NT2/D1 (cell line): ENCODE results near the gene IGLL5.

Experiments used
- SUZ12 ChIP-seq: IDR thresholded peaks from 2 replicates; pipeline ENCODE4 v1.6.1; 2011; ENCODE audit not compliant: insufficient read length, insufficient read depth; ENCODE audit errors: extremely low read depth
- YY1 ChIP-seq: IDR thresholded peaks from 2 replicates; pipeline ENCODE4 v1.6.1; 2011; ENCODE audit not compliant: insufficient read length, insufficient read depth
- ZNF274 ChIP-seq: IDR thresholded peaks from 2 replicates; pipeline ENCODE4 v1.6.1; 2011; ENCODE audit warnings: mild to moderate bottlenecking, low read depth, low read length

DNA sequence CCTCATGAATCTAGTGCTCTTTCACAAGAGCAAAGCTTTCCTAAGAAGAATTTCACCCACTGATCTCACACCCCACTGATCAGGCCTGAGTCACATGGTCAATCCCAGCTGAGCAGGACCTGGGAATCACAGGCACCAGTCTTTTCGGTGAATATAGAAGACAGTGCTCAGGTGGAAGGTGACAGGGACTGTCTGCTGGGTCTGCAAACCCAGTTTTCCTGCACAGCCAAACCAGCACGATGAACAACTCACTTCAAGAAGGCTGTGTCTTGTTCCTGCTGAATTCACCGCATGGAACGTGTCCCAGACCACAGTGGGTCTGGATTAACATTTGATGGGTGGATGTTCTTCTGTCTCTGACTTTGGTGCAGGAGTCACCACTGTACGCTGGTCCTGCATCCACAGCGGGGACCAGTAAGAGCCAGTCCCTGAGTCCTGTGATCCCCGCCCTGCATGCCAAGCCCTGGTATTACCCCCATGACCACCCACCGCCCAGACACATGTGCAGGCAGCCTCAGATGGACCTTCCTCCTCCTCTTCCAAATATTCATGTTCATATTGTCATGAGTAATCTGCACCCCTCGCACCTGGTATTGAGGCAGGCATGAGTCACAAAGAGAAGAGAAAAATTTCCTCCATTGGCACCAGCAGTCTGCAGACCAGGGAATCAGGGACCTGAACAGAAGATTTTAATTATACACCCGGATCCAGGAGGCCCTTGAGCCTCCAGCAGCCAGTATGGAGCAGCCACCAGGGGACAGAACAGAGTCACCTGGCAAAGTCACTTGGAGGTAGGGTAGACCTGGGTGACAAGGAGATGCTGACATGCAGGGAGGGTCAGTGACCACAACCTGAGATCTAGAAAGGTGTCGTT, 8.6 kb upstream of the IGLL5 start:
- TF ChIP-seq ZNF274 (no peak), YY1 (no peak), SUZ12 (no peak)
